Glutamatergic neuron (in vitro differentiated cells): ENCODE results near the gene PLCG2. TPM values are rescaled to one million over a fixed set of nuclear protein-coding genes. Genes with fewer than 3 reads are reported as not detected.

Source experiments
- DNase-seq: peaks from one replicate; pipeline ENCODE4 v3.0.0; 2022
- H3K27ac Mint-ChIP-seq: one replicate; pipeline ENCODE4 v1.8.0; 2020; ENCODE audit warnings: mild to moderate bottlenecking, mixed read lengths, inconsistent platforms; ENCODE audit not compliant: unreplicated experiment
- H3K27me3 Mint-ChIP-seq: one replicate; pipeline ENCODE4 v1.8.0; 2020; ENCODE audit warnings: mild to moderate bottlenecking, moderate library complexity, mixed read lengths, inconsistent platforms; ENCODE audit not compliant: unreplicated experiment
- H3K36me3 Mint-ChIP-seq: one replicate; pipeline ENCODE4 v1.8.0; 2020; ENCODE audit warnings: mild to moderate bottlenecking, mixed read lengths, inconsistent platforms; ENCODE audit not compliant: unreplicated experiment
- H3K4me1 Mint-ChIP-seq: one replicate; pipeline ENCODE4 v1.8.0; 2020; ENCODE audit warnings: mild to moderate bottlenecking, low read depth, mixed read lengths, inconsistent platforms; ENCODE audit not compliant: unreplicated experiment
- H3K4me3 Mint-ChIP-seq: one replicate; pipeline ENCODE4 v1.8.0; 2020; ENCODE audit warnings: mild to moderate bottlenecking, mixed read lengths, inconsistent platforms; ENCODE audit not compliant: unreplicated experiment
- H3K9me3 Mint-ChIP-seq: one replicate; pipeline ENCODE4 v1.8.0; 2020; ENCODE audit warnings: mild to moderate bottlenecking, moderate library complexity, mixed read lengths, inconsistent platforms; ENCODE audit not compliant: unreplicated experiment
- total RNA-seq: library from RNA; stranded (reverse); fragmentation: NEBNext Ultra II Directional; extraction: Animal tissue kit (Norgen Biotek cat#: 25700); gene quantifications from one replicate; pipeline ENCODE4 v1.2.1, GENCODE V29; 2021; ENCODE audit not compliant: unreplicated experiment
- TF ChIP-seq, protein P1 (sequence below): fragments of 200-600 bp; sonication (generic); IDR thresholded peaks from one replicate; pipeline ENCODE4 v1.5.0; 2021; ENCODE audit not compliant: partially characterized antibody, unreplicated experiment

Gene PLCG2
- total RNA-seq, 1 donor from 2014 or later = 0.49 TPM

DNA sequence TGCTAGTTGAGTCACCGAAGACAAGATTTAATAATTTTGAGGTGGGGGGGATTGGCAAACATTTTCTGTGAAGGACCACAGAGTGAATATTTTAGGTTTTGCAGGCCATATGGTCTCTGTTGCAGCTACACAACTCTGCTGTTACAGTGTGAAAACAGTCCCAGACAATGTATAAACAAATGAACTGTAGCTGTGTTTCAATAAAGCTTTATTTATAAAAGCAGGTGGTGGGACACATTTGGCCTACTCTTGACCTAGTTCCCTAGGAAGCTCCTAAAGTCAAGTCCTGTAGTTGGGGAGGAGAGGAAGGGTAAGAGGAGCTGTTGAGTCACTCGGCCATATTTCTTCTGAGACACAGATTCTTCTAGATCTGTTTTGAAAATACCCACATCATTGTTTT, 139.8 kb downstream of the PLCG2 start:
- H3K4me1 Mint-ChIP-seq = no peaks in the 10 kb centered on the region
- TF ChIP-seq, protein P1, sequence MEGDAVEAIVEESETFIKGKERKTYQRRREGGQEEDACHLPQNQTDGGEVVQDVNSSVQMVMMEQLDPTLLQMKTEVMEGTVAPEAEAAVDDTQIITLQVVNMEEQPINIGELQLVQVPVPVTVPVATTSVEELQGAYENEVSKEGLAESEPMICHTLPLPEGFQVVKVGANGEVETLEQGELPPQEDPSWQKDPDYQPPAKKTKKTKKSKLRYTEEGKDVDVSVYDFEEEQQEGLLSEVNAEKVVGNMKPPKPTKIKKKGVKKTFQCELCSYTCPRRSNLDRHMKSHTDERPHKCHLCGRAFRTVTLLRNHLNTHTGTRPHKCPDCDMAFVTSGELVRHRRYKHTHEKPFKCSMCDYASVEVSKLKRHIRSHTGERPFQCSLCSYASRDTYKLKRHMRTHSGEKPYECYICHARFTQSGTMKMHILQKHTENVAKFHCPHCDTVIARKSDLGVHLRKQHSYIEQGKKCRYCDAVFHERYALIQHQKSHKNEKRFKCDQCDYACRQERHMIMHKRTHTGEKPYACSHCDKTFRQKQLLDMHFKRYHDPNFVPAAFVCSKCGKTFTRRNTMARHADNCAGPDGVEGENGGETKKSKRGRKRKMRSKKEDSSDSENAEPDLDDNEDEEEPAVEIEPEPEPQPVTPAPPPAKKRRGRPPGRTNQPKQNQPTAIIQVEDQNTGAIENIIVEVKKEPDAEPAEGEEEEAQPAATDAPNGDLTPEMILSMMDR = no peak
- H3K27me3 Mint-ChIP-seq = no peaks in the 10 kb centered on the region
- no peak for DNase-seq
- H3K36me3 Mint-ChIP-seq = peaks cover 7% of the 10 kb centered on the region
- H3K9me3 Mint-ChIP-seq = peaks cover 2% of the 10 kb centered on the region
- H3K4me3 Mint-ChIP-seq = no peak overlapping the region
- no peak overlapping the region for H3K27ac Mint-ChIP-seq

DNA sequence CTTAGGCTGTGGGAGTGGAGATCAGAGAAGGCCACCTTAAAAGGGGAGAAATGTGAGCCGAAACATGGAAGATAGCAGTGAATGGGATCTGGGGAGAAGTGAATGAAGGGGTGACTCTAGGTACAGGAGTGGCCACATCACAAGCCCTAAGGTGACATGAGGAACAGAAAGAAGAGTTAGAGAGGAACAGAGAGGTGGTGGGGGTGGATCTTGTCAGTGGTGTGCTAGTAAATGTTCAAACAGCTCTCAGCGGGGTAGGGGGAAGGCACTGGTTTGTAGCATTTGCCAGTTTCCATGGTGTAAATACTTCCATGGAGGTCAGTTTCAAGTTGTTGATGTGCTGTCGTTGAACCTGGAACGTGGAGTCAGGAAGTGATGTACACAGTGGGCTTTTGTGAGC, 141.4 kb downstream of the PLCG2 start:
- Mint-ChIP-seq H3K27ac (no peak overlapping the region), H3K27me3 (no peaks in the 10 kb centered on the region), H3K36me3 (peaks cover 7% of the 10 kb centered on the region), H3K4me1 (no peaks in the 10 kb centered on the region), H3K4me3 (no peak overlapping the region), H3K9me3 (peaks cover 2% of the 10 kb centered on the region)
- no peak for DNase-seq
- TF ChIP-seq, protein P1 = no peak

DNA sequence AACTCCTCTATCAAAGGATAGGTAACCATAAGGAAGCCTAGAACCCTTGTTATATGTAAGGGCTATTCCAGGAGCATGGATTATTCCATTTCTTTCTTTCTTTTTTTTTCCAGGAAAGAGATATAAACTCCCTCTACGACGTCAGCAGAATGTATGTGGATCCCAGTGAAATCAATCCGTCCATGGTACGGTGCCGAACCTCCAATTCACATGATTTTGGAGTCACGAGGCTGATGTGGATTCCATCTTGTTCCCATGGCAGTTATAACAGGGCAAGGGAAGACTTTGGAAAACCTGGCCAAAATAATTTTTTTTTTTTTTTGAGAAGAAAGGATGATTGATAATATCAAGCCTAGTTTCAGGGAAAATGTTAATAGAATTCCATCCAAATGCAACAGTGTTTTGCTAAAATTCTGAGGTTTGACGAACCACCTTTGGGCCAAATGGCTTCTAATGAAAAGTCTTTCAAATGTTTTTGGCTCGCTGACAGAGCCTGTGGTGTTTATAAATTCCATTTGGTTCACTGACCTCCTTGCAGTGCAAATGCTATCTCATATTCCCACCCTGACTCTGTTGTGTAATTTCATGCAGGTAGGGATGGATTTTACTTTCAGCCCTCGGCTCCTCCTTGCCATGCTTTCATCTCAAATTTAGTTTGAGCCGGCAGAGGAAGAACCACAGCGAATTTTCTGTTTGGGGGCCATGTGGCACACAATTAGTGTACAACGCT, 142.2 kb downstream of the PLCG2 start:
- H3K4me3 Mint-ChIP-seq = no peak overlapping the region
- H3K27me3 Mint-ChIP-seq = no peaks in the 10 kb centered on the region
- no peak overlapping the region for H3K27ac Mint-ChIP-seq
- no peak for DNase-seq
- H3K4me1 Mint-ChIP-seq = no peaks in the 10 kb centered on the region
- peaks cover 7% of the 10 kb centered on the region for H3K36me3 Mint-ChIP-seq
- H3K9me3 Mint-ChIP-seq = peaks cover 2% of the 10 kb centered on the region
- TF ChIP-seq, protein P1 = no peak

DNA sequence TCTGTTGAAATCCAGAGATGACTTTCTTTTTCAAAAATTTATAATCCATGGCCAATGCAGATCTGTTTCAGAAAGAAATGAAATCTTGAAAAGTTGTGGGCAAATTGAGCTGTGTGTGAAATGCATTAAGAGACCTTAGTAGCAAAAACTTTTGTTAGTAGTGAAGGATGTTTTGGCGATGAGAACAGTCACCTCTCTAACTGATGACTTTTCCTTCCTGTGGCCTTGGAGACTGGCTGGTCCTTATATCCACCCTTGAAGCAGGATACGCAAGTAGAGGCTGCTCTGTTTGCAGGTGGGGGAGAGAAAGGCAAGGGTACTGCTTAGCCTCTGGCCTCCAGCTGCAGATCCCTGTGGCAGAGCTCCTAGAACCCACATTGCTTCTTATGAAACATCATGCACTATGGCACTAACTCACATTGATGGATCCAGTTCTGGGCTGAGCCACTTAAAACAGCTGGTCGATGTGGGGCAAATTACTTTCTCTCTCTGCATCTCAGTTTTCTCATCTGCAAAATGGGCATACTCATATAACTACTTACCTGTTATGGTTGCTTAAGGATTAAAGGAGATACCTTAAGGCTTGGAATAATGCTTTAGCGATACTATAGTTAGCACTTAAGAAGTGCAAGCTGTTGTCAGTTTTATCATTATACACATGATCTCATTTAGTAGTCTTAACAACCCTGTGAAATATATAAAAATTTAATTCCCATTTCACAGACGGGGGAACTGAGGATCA, 142.9 kb downstream of the PLCG2 start:
- H3K27me3 Mint-ChIP-seq = no peaks in the 10 kb centered on the region
- H3K4me1 Mint-ChIP-seq = no peaks in the 10 kb centered on the region
- no peak for DNase-seq
- H3K27ac Mint-ChIP-seq = no peak overlapping the region
- TF ChIP-seq, protein P1 = no peak
- H3K9me3 Mint-ChIP-seq = peaks cover 2% of the 10 kb centered on the region
- H3K36me3 Mint-ChIP-seq = peaks cover 7% of the 10 kb centered on the region
- H3K4me3 Mint-ChIP-seq = no peak overlapping the region

DNA sequence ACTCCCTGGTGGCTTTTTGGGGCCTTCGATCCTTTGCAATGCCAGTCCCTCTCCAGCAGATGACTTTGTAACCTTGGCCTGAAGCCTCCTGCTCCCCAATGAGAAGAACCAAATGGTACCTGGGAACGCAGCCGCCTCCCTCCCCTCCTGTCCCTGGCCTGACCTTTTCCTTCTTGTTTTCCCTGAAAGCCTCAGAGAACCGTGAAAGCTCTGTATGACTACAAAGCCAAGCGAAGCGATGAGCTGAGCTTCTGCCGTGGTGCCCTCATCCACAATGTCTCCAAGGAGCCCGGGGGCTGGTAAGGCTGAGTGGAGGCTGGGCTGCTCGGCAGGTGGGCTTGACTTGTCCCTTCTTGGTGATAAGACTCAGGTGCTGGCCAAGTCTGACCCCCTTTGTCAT, 144.2 kb downstream of the PLCG2 start:
- Mint-ChIP-seq H3K4me3 (no peak overlapping the region), H3K27ac (no peak overlapping the region), H3K36me3 (peaks cover 7% of the 10 kb centered on the region), H3K27me3 (no peaks in the 10 kb centered on the region), H3K9me3 (peaks cover 2% of the 10 kb centered on the region), H3K4me1 (peaks cover 3% of the 10 kb centered on the region)
- TF ChIP-seq, protein P1 = no peak
- DNase-seq = no peak
